HepG2 (cell line): ENCODE measurements around the gene KLHL13. TPM values are rescaled to one million over a fixed set of nuclear protein-coding genes. Genes with fewer than 3 reads are reported as not detected.

Experiments
- ATAC-seq: fragments of 200-7000 bp; cut with Tn5 transposase; 3 replicates; pipeline ENCODE4 v1.9.1; 2020; ENCODE audit warnings: mild to moderate bottlenecking, moderate library complexity
- BruUV-seq: library from RNA; stranded (reverse); fragments of 400-500 nt; replicated peaks from 2 replicates; lab custom pipeline; 2021; lab: Mats Ljungman, UMichigan
- CTCF ChIA-PET: fragments of 300-600 bp; formaldehyde crosslinking; extraction: SDS; loops from one replicate; lab custom pipeline; 2021; ENCODE audit warnings: low total read pairs, inconsistent platforms, low intra/inter-chr PET ratio; lab: Yijun Ruan, JAX
- POLR2A ChIA-PET: fragments of 350-600 bp; sonication (Branson Sonifier 250); formaldehyde crosslinking; loops from one replicate; lab custom pipeline; 2020; ENCODE audit warnings: antibody characterized with exemption, inconsistent platforms; lab: Yijun Ruan, JAX
- DNase-seq: peaks from one replicate; pipeline ENCODE4 v3.0.0-alpha.2; 2015; ENCODE audit warnings: low spot score
- FAIRE-seq: peaks from 3 replicates; lab custom pipeline; 2011; peaks lifted over from hg19 to GRCh38; lab: Jason Lieb, UNC
- H2AFZ ChIP-seq: one replicate; pipeline ENCODE4 v1.6.1; 2011; ENCODE audit warnings: low read length, inconsistent platforms
- H3K27ac ChIP-seq: fragments of 300-600 bp; 3 replicates; pipeline ENCODE4 v1.8.0; 2011; ENCODE audit warnings: mixed run types, mild to moderate bottlenecking, mixed read lengths, low read length, inconsistent platforms; ENCODE audit not compliant: insufficient read depth; ENCODE audit errors: extremely low read length
- H3K27me3 ChIP-seq, 2 experiments: fragments of 200-600 bp in 1 of 2; 2 replicates in 1 of 2; 3 replicates in 1 of 2; pipeline versions ENCODE4 v1.6.0 to v1.8.0; 2011; ENCODE audit warnings: low read length in 2 of 2, mild to moderate bottlenecking in 2 of 2, moderate library complexity in 2 of 2, inconsistent platforms in 1 of 2; ENCODE audit not compliant: insufficient read depth in 2 of 2, control insufficient read depth in 1 of 2
- H3K36me3 ChIP-seq, 2 experiments: fragments of 200-600 bp in 1 of 2; replicated peaks in 1 of 2; 2 replicates in 1 of 2; 3 replicates in 1 of 2; pipeline versions ENCODE4 v1.5.1 to v1.8.0; 2011; ENCODE audit warnings: low read length in 2 of 2, inconsistent platforms in 1 of 2; ENCODE audit not compliant: insufficient read depth in 2 of 2, control insufficient read depth in 1 of 2
- H3K4me1 ChIP-seq: 2 replicates; pipeline ENCODE4 v1.5.1; 2012; ENCODE audit warnings: low read length, inconsistent platforms; ENCODE audit not compliant: insufficient read depth
- H3K4me2 ChIP-seq: 2 replicates; pipeline ENCODE4 v1.6.0; 2011; ENCODE audit warnings: low read depth, low read length, inconsistent platforms
- H3K4me3 ChIP-seq, 3 experiments: fragments of 200-600 bp in 1 of 3; sonication (generic), shearing (Covaris generic) in 1 of 3; replicated peaks in 1 of 3; 2 replicates each; pipeline ENCODE4 v1.5.1; 2011 to 2016; ENCODE audit warnings: low read length in 3 of 3, inconsistent platforms in 2 of 3, low read depth in 2 of 3, mild to moderate bottlenecking in 2 of 3, control low read depth in 1 of 3, mixed read lengths in 1 of 3; ENCODE audit not compliant: insufficient read depth in 1 of 3
- H3K79me2 ChIP-seq: one replicate; pipeline ENCODE4 v1.6.1; 2011; ENCODE audit warnings: low read length, inconsistent platforms; ENCODE audit not compliant: insufficient read depth
- H3K9ac ChIP-seq: 2 replicates; pipeline ENCODE4 v1.6.0; 2011; ENCODE audit warnings: mild to moderate bottlenecking, low read depth, low read length, inconsistent platforms; ENCODE audit not compliant: insufficient read depth
- H3K9me3 ChIP-seq: 2 replicates; pipeline ENCODE4 v1.5.1; 2012; ENCODE audit warnings: mild to moderate bottlenecking, low read length
- H4K20me1 ChIP-seq: 2 replicates; pipeline ENCODE4 v1.6.0; 2011; ENCODE audit warnings: inconsistent platforms, mild to moderate bottlenecking, low read length, moderate library complexity; ENCODE audit not compliant: insufficient read depth
- CENPBD1 ChIP-seq: sonication (generic); formaldehyde crosslinking; IDR thresholded peaks from 2 replicates; pipeline ENCODE4 v1.8.0; 2022; ENCODE audit warnings: missing genetic modification reagents, low read depth, mild to moderate bottlenecking, borderline replicate concordance
- CHD4 ChIP-seq: fragments of 200-600 bp; sonication (generic); IDR thresholded peaks from 2 replicates; pipeline ENCODE4 v1.7.0; 2017; ENCODE audit warnings: mild to moderate bottlenecking, low read length, borderline replicate concordance
- MAZ ChIP-seq, 2 experiments: sonication (generic) in 1 of 2; formaldehyde crosslinking in 1 of 2; IDR thresholded peaks; 2 replicates each; pipeline versions ENCODE4 v1.5.0 to v1.6.1; 2012 to 2020; ENCODE audit warnings: low read depth in 2 of 2, mild to moderate bottlenecking in 2 of 2, borderline replicate concordance in 1 of 2, improper control_type of control experiment in 1 of 2, low read length in 1 of 2, missing genetic modification reagents in 1 of 2, moderate library complexity in 1 of 2
- MTF1 ChIP-seq: sonication (generic); formaldehyde crosslinking; IDR thresholded peaks from 2 replicates; pipeline ENCODE4 v1.5.0; 2020; ENCODE audit warnings: missing genetic modification reagents
- SMARCC2 ChIP-seq: fragments of 450-650 bp; IDR thresholded peaks from 2 replicates; pipeline ENCODE4 v1.6.1; 2017; ENCODE audit warnings: antibody characterized with exemption, mild to moderate bottlenecking
- THAP11 ChIP-seq: IDR thresholded peaks from 2 replicates; pipeline ENCODE4 v1.6.1; 2016; ENCODE audit warnings: missing biosample characterization, missing genetic modification reagents
- ZNF263 ChIP-seq: sonication (generic); formaldehyde crosslinking; IDR thresholded peaks from 2 replicates; pipeline ENCODE4 v1.4.0; 2020; ENCODE audit warnings: missing genetic modification reagents
- ZNF543 ChIP-seq: sonication (generic); formaldehyde crosslinking; IDR thresholded peaks from 2 replicates; pipeline ENCODE4 v1.4.0; 2020; ENCODE audit warnings: mild to moderate bottlenecking, missing genetic modification reagents
- ZNF574 ChIP-seq: sonication (generic); formaldehyde crosslinking; IDR thresholded peaks from 2 replicates; pipeline ENCODE4 v1.4.0; 2020; ENCODE audit warnings: missing genetic modification reagents
- ZNF644 ChIP-seq: IDR thresholded peaks from 2 replicates; pipeline ENCODE4 v1.6.1; 2016; ENCODE audit warnings: low read depth
- ZNF691 ChIP-seq: sonication (generic); formaldehyde crosslinking; IDR thresholded peaks from 2 replicates; pipeline ENCODE4 v1.4.0; 2020; ENCODE audit warnings: missing genetic modification reagents, low read depth, mild to moderate bottlenecking, borderline replicate concordance
- ZNF7 ChIP-seq: IDR thresholded peaks from 2 replicates; pipeline ENCODE4 v1.6.1; 2016; ENCODE audit warnings: missing biosample characterization, missing genetic modification reagents
- ZNF709 ChIP-seq: sonication (generic); formaldehyde crosslinking; IDR thresholded peaks from 2 replicates; pipeline ENCODE4 v1.5.0; 2020; ENCODE audit warnings: mild to moderate bottlenecking, missing genetic modification reagents
- WGBS: methylation state at CpG from one replicate; pipeline ENCODE4 v1.1.6; 2017; ENCODE audit warnings: low lambda C conversion rate; 5-methylcytosine and 5-hydroxymethylcytosine counted together
- in situ Hi-C: cut with HindIII; loops from 2 replicates; pipeline ENCODE4 v1.10.0; 2017; ENCODE audit warnings: low pct_unique_long_range_greater_than_20kb; ENCODE audit not compliant: extremely low pct_ligation_motif_present
- intact Hi-C: fragments of 100-400 bp; cut with micrococcal nuclease; formaldehyde crosslinking; loops from one replicate; pipeline ENCODE4 v1.10.0; 2022; ENCODE audit not compliant: unreplicated experiment
- polyA plus RNA-seq, 8 experiments: library from polyadenylated mRNA; depleted of rRNA in 3 of 8; stranded (reverse) in 7 of 8; unstranded in 1 of 8; fragments of >200 nt; fragmentation: Illumina TruSeq in 4 of 8; extraction: Trizol in 4 of 8; gene quantifications; 2 replicates each; pipeline versions ENCODE4 v1.2.1 to v1.2.3, GENCODE V29; 2011 to 2016; ENCODE audit warnings: low read depth in 4 of 8, missing spikeins in 1 of 8, mixed read lengths in 1 of 8; ENCODE audit not compliant: insufficient read depth in 1 of 8
- total RNA-seq, 5 experiments: library from RNA; depleted of rRNA; stranded (reverse); fragments of >200 nt; fragmentation: Illumina TruSeq; extraction: Trizol; gene quantifications; 2 replicates each; pipeline ENCODE4 v1.2.3, GENCODE V29; 2016; ENCODE audit warnings: low read depth in 1 of 5

Gene KLHL13
- total and polyA plus RNA-seq, 2 of the 13 experiments (the other 11 are each of a cell fraction or from before 2014, with no cell fraction given), result 0.28 to 1.6 TPM

- in situ Hi-C loops (no loop called here), intact Hi-C loops (no loop called here)
- Histone ChIP-seq H3K27me3 (no peaks in the 10 kb centered on the region), H3K27ac (no peak overlapping the region), H3K4me3 (no peak overlapping the region), H3K36me3 (no peaks in the 10 kb centered on the region), H3K4me1 (no peaks in the 10 kb centered on the region), H3K9me3 (no peaks in the 10 kb centered on the region), H3K4me2 (no peak overlapping the region), H3K79me2 (no peaks in the 10 kb centered on the region), H3K9ac (no peak overlapping the region), H4K20me1 (no peaks in the 10 kb centered on the region), H2AFZ (no peak overlapping the region)
- FAIRE-seq, result no peak
- ChIA-PET POLR2A (no interaction called here), CTCF (no interaction called here)
- BruUV-seq, result no TSS peak
- no peak for DNase-seq
- no peak for TF ChIP-seq CENPBD1
- TF ChIP-seq THAP11, result no peak
- TF ChIP-seq CHD4, result no peak
- TF ChIP-seq SMARCC2, result no peak
- TF ChIP-seq ZNF691 (CRISPR knock-in tag), result no peak
- TF ChIP-seq ZNF644 (CRISPR knock-in tag), result no peak
- TF ChIP-seq ZNF263 (CRISPR knock-in tag), result no peak
- TF ChIP-seq ZNF574 (CRISPR knock-in tag), result no peak
- TF ChIP-seq MTF1, result no peak
- no peak for TF ChIP-seq ZNF543 (CRISPR knock-in tag)
- no peak for TF ChIP-seq ZNF709
- no peak for TF ChIP-seq MAZ (IDR thresholded peaks at IDR 0.05; ENCODE audit: borderline replicate concordance, low read depth, low read length)
- no peak for TF ChIP-seq MAZ (CRISPR knock-in tag; IDR thresholded peaks at IDR 0.05; ENCODE audit: low read depth)
- no peak for TF ChIP-seq ZNF7
- no peak for ATAC-seq
- 67% methylated on average over 3 of the region's 3 CpGs for WGBS
These were observed 27.0 kb upstream of the KLHL13 start for GRCh38 chrX:118143578-118143977.
